GM12892 (cell line): ENCODE results near the gene DTNBP1.

ENCODE experiments used
- POLR2A ChIP-seq: IDR thresholded peaks from 2 replicates; pipeline ENCODE4 v1.6.1; 2011; ENCODE audit warnings: low read depth, low read length, control low read depth
- TAF1 ChIP-seq: IDR thresholded peaks from 2 replicates; pipeline ENCODE4 v1.6.1; 2011; ENCODE audit warnings: low read depth, mild to moderate bottlenecking, control low read depth, low read length, borderline replicate concordance

GRCh38 chr6:15502446-15503345 is 160.1 kb downstream of the DTNBP1 start:
- TF ChIP-seq POLR2A = no peak
- no peak for TF ChIP-seq TAF1
